Neural cell (in vitro differentiated cells): Measurements from ENCODE around the gene PHACTR3. TPM values are rescaled to one million over a fixed set of nuclear protein-coding genes. Genes with fewer than 3 reads are reported as not detected.

Experiments
- H2AFZ ChIP-seq: fragments of 200-600, 300-800 bp; sonication (generic), shearing (Covaris generic); 2 replicates; pipeline ENCODE4 v1.6.0; 2014; ENCODE audit warnings: low read depth, mild to moderate bottlenecking, antibody characterized with exemption, low read length, moderate library complexity
- H3F3A ChIP-seq: fragments of 200-600 bp; shearing (Covaris generic); 2 replicates; pipeline ENCODE4 v1.6.1; 2016; ENCODE audit warnings: mild to moderate bottlenecking, moderate library complexity, mixed read lengths, antibody characterized with exemption, low read length; ENCODE audit not compliant: insufficient read depth, poor library complexity, severe bottlenecking
- H3K27ac ChIP-seq: fragments of 200-600, 300-800 bp; sonication (generic), shearing (Covaris generic); 2 replicates; pipeline ENCODE4 v1.5.1; 2014; ENCODE audit warnings: mild to moderate bottlenecking, low read length, moderate library complexity
- H3K27me3 ChIP-seq: fragments of 300-800, 200-600 bp; sonication (generic), shearing (Covaris generic); 2 replicates; pipeline ENCODE4 v1.6.0; 2014; ENCODE audit warnings: mild to moderate bottlenecking, low read depth, low read length, moderate library complexity; ENCODE audit not compliant: insufficient read depth
- H3K36me3 ChIP-seq: fragments of 300-800, 200-600 bp; sonication (generic), shearing (Covaris generic); 2 replicates; pipeline ENCODE4 v1.5.1; 2014; ENCODE audit warnings: mild to moderate bottlenecking, antibody characterized with exemption, low read length, moderate library complexity; ENCODE audit not compliant: insufficient read depth
- H3K4me2 ChIP-seq: fragments of 300-800, 200-600 bp; sonication (generic), shearing (Covaris generic); 2 replicates; pipeline ENCODE4 v1.6.0; 2014; ENCODE audit warnings: mild to moderate bottlenecking, low read length
- H3K4me3 ChIP-seq: fragments of 300-800, 200-600 bp; sonication (generic), shearing (Covaris generic); 2 replicates; pipeline ENCODE4 v1.5.1; 2014; ENCODE audit warnings: mild to moderate bottlenecking, low read length, moderate library complexity
- H3K79me2 ChIP-seq: fragments of 200-600 bp; shearing (Covaris generic); replicated peaks from 2 replicates; pipeline ENCODE4 v1.6.0; 2014; ENCODE audit warnings: mild to moderate bottlenecking, low read length, moderate library complexity; ENCODE audit not compliant: insufficient read depth
- H3K9ac ChIP-seq: fragments of 300-800, 200-600 bp; sonication (generic), shearing (Covaris generic); 2 replicates; pipeline ENCODE4 v1.6.1; 2016; ENCODE audit warnings: mild to moderate bottlenecking, low read length, mixed read lengths
- H3K9me2 ChIP-seq: fragments of 200-600 bp; shearing (Covaris generic); 2 replicates; pipeline ENCODE4 v1.6.1; 2016; ENCODE audit warnings: mild to moderate bottlenecking, low read length, mixed read lengths; ENCODE audit not compliant: insufficient read depth
- H3K9me3 ChIP-seq: fragments of 200-600, 300-800 bp; sonication (generic), shearing (Covaris generic); 2 replicates; pipeline ENCODE4 v1.6.1; 2016; ENCODE audit warnings: mild to moderate bottlenecking, mixed run types, low read length, moderate library complexity, mixed read lengths
- H4K20me1 ChIP-seq: fragments of 200-600 bp; shearing (Covaris generic); 2 replicates; pipeline ENCODE4 v1.6.1; 2016; ENCODE audit warnings: mild to moderate bottlenecking, mixed run types; ENCODE audit not compliant: insufficient read depth
- EP300 ChIP-seq: fragments of 450-650 bp; conservative IDR thresholded peaks from 2 replicates; pipeline ENCODE4 v1.6.1; 2014; ENCODE audit warnings: antibody characterized with exemption, mild to moderate bottlenecking, moderate library complexity; ENCODE audit not compliant: poor library complexity, severe bottlenecking
- EZH2 ChIP-seq: fragments of 200-600, 300-800 bp; shearing (Covaris generic), sonication (generic); IDR thresholded peaks from 2 replicates; pipeline ENCODE4 v1.6.1; 2014; ENCODE audit warnings: antibody characterized with exemption, low read length, borderline replicate concordance, mild to moderate bottlenecking; ENCODE audit not compliant: insufficient read depth, poor library complexity, severe bottlenecking
- MXI1 ChIP-seq: fragments of 450-650 bp; conservative IDR thresholded peaks from 2 replicates; pipeline ENCODE4 v1.6.1; 2014; ENCODE audit warnings: antibody characterized with exemption, mild to moderate bottlenecking; ENCODE audit not compliant: poor library complexity, severe bottlenecking
- POLR2AphosphoS5 ChIP-seq: IDR thresholded peaks from 2 replicates; pipeline ENCODE4 v1.6.1; 2012
- RAD21 ChIP-seq: fragments of 450-650 bp; conservative IDR thresholded peaks from 2 replicates; pipeline ENCODE4 v1.6.1; 2014; ENCODE audit warnings: antibody characterized with exemption, mild to moderate bottlenecking, moderate library complexity
- SMC3 ChIP-seq: fragments of 450-650 bp; conservative IDR thresholded peaks from 2 replicates; pipeline ENCODE4 v1.6.1; 2014; ENCODE audit warnings: antibody characterized with exemption, mild to moderate bottlenecking, moderate library complexity; ENCODE audit not compliant: poor library complexity
- TAF1 ChIP-seq: IDR thresholded peaks from 2 replicates; pipeline ENCODE4 v1.6.1; 2012; ENCODE audit warnings: low read depth
- polyA plus RNA-seq: library from polyadenylated mRNA; depleted of rRNA; stranded (reverse); fragments of >200 nt; gene quantifications from 2 replicates; pipeline ENCODE4 v1.2.3, GENCODE V29; 2014
- TF ChIP-seq, protein P1 (sequence below): fragments of 450-650 bp; IDR thresholded peaks from 2 replicates; pipeline ENCODE4 v1.5.1; 2014; ENCODE audit warnings: antibody characterized with exemption, mild to moderate bottlenecking, moderate library complexity; ENCODE audit not compliant: poor library complexity, severe bottlenecking
- TF ChIP-seq, protein P2 (sequence below): IDR thresholded peaks from 2 replicates; pipeline ENCODE4 v1.6.1; 2012; ENCODE audit warnings: borderline replicate concordance

Gene PHACTR3
- polyA plus RNA-seq, 1 donor from 2014 or later = 1.3 TPM

DNA sequence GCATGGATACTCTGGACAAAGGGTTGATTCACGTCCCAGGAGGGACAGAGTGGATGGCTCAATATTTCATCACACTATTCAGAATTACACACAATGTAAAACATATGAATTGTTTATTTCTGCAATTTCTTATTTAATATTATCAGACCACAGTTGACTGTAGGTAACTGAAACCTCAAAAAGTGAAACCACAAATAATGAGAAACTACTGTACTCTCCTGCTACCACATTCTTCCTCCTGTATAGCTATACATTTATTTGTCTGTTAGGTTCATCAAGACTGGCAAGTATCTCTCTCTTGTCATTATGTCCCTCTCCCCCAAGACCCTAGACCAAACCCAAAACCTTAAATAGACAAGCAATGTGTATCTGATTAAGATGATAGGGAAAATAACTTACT, 269.1 kb downstream of the PHACTR3 start:
- no peaks in the 10 kb centered on the region for H3K79me2 ChIP-seq
- TF ChIP-seq SMC3 = no peak
- TF ChIP-seq TAF1 = no peak
- TF ChIP-seq MXI1 = no peak
- no peak for TF ChIP-seq EZH2
- H3F3A ChIP-seq = no peaks in the 10 kb centered on the region
- H3K36me3 ChIP-seq = no peaks in the 10 kb centered on the region
- no peak overlapping the region for H3K4me2 ChIP-seq
- no peak overlapping the region for H3K9ac ChIP-seq
- H4K20me1 ChIP-seq = no peaks in the 10 kb centered on the region
- H3K27me3 ChIP-seq = no peaks in the 10 kb centered on the region
- H3K9me3 ChIP-seq = no peaks in the 10 kb centered on the region
- no peak overlapping the region for H3K4me3 ChIP-seq
- H3K27ac ChIP-seq = no peak overlapping the region
- no peak overlapping the region for H2AFZ ChIP-seq
- no peaks in the 10 kb centered on the region for H3K9me2 ChIP-seq

DNA sequence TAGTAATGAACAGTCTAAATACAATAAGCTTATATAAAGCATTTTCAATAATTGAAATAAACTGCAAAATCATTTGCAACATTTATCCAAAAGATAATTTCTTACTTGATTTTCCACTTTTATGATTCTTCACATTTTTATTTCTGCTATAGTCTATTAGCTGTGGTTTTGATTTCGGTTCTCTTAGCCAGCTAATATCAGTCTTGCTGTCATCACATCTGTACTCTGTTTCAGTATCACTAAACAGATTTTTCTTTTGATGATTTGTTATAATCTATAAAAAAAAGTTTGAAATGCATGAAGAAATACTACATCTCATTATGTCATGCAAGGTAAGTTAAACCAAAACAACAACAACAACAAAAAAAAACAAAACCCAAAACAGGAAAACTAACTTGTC, 275.9 kb downstream of the PHACTR3 start:
- Histone ChIP-seq H2AFZ (no peak overlapping the region), H3K9ac (no peak overlapping the region), H3K4me2 (no peak overlapping the region), H3K79me2 (no peaks in the 10 kb centered on the region), H3F3A (no peaks in the 10 kb centered on the region), H3K27me3 (no peaks in the 10 kb centered on the region), H4K20me1 (no peaks in the 10 kb centered on the region), H3K27ac (no peak overlapping the region), H3K9me3 (no peaks in the 10 kb centered on the region), H3K4me3 (no peak overlapping the region), H3K9me2 (no peaks in the 10 kb centered on the region), H3K36me3 (no peaks in the 10 kb centered on the region)
- TF ChIP-seq POLR2AphosphoS5 (no peak), TAF1 (no peak), MXI1 (no peak), EZH2 (no peak), RAD21 (no peak)
- TF ChIP-seq, protein P1, sequence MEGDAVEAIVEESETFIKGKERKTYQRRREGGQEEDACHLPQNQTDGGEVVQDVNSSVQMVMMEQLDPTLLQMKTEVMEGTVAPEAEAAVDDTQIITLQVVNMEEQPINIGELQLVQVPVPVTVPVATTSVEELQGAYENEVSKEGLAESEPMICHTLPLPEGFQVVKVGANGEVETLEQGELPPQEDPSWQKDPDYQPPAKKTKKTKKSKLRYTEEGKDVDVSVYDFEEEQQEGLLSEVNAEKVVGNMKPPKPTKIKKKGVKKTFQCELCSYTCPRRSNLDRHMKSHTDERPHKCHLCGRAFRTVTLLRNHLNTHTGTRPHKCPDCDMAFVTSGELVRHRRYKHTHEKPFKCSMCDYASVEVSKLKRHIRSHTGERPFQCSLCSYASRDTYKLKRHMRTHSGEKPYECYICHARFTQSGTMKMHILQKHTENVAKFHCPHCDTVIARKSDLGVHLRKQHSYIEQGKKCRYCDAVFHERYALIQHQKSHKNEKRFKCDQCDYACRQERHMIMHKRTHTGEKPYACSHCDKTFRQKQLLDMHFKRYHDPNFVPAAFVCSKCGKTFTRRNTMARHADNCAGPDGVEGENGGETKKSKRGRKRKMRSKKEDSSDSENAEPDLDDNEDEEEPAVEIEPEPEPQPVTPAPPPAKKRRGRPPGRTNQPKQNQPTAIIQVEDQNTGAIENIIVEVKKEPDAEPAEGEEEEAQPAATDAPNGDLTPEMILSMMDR = no peak

DNA sequence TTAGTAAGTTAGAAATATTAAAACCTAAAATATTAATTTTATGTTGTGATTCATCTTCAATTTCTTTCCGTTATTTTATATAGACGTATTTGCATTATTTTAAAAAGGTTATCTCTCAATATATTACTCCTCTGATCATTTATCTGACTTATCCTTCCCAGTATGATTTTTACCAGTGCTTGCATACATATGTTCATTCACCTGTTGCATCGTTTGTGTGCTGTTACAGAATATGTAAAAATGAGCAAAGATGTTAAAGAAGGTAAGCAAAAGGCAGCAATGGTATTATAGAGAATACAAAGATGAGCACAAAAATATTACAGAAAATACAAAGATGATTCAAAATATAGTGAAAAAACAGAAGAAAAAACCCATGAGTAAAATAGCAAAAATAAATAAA, 280.2 kb downstream of the PHACTR3 start:
- TF ChIP-seq, protein P2, sequence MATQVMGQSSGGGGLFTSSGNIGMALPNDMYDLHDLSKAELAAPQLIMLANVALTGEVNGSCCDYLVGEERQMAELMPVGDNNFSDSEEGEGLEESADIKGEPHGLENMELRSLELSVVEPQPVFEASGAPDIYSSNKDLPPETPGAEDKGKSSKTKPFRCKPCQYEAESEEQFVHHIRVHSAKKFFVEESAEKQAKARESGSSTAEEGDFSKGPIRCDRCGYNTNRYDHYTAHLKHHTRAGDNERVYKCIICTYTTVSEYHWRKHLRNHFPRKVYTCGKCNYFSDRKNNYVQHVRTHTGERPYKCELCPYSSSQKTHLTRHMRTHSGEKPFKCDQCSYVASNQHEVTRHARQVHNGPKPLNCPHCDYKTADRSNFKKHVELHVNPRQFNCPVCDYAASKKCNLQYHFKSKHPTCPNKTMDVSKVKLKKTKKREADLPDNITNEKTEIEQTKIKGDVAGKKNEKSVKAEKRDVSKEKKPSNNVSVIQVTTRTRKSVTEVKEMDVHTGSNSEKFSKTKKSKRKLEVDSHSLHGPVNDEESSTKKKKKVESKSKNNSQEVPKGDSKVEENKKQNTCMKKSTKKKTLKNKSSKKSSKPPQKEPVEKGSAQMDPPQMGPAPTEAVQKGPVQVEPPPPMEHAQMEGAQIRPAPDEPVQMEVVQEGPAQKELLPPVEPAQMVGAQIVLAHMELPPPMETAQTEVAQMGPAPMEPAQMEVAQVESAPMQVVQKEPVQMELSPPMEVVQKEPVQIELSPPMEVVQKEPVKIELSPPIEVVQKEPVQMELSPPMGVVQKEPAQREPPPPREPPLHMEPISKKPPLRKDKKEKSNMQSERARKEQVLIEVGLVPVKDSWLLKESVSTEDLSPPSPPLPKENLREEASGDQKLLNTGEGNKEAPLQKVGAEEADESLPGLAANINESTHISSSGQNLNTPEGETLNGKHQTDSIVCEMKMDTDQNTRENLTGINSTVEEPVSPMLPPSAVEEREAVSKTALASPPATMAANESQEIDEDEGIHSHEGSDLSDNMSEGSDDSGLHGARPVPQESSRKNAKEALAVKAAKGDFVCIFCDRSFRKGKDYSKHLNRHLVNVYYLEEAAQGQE = no peak
- TF ChIP-seq, protein P1 = no peak
- TF ChIP-seq POLR2AphosphoS5 (no peak), EP300 (no peak), EZH2 (no peak), MXI1 (no peak), SMC3 (no peak), RAD21 (no peak), TAF1 (no peak)
- H4K20me1 ChIP-seq = no peaks in the 10 kb centered on the region
- no peaks in the 10 kb centered on the region for H3K36me3 ChIP-seq
- H3K9me2 ChIP-seq = no peaks in the 10 kb centered on the region
- no peak overlapping the region for H3K27ac ChIP-seq
- no peaks in the 10 kb centered on the region for H3F3A ChIP-seq
- H3K4me2 ChIP-seq = no peak overlapping the region
- no peak overlapping the region for H3K9ac ChIP-seq
- no peaks in the 10 kb centered on the region for H3K9me3 ChIP-seq
- no peaks in the 10 kb centered on the region for H3K79me2 ChIP-seq
- no peak overlapping the region for H2AFZ ChIP-seq
- no peaks in the 10 kb centered on the region for H3K27me3 ChIP-seq
- no peak overlapping the region for H3K4me3 ChIP-seq
